HG03095 (cell line): ENCODE data around the gene MAMDC2.

ENCODE experiments used
- ATAC-seq: cut with Tn5 transposase; IDR thresholded peaks from one replicate; pipeline ENCODE4 v1.9.1; 2021; ENCODE audit warnings: moderate library complexity; ENCODE audit not compliant: unreplicated experiment

MAMDC2 gene, protein sequence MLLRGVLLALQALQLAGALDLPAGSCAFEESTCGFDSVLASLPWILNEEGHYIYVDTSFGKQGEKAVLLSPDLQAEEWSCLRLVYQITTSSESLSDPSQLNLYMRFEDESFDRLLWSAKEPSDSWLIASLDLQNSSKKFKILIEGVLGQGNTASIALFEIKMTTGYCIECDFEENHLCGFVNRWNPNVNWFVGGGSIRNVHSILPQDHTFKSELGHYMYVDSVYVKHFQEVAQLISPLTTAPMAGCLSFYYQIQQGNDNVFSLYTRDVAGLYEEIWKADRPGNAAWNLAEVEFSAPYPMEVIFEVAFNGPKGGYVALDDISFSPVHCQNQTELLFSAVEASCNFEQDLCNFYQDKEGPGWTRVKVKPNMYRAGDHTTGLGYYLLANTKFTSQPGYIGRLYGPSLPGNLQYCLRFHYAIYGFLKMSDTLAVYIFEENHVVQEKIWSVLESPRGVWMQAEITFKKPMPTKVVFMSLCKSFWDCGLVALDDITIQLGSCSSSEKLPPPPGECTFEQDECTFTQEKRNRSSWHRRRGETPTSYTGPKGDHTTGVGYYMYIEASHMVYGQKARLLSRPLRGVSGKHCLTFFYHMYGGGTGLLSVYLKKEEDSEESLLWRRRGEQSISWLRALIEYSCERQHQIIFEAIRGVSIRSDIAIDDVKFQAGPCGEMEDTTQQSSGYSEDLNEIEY

DNA sequence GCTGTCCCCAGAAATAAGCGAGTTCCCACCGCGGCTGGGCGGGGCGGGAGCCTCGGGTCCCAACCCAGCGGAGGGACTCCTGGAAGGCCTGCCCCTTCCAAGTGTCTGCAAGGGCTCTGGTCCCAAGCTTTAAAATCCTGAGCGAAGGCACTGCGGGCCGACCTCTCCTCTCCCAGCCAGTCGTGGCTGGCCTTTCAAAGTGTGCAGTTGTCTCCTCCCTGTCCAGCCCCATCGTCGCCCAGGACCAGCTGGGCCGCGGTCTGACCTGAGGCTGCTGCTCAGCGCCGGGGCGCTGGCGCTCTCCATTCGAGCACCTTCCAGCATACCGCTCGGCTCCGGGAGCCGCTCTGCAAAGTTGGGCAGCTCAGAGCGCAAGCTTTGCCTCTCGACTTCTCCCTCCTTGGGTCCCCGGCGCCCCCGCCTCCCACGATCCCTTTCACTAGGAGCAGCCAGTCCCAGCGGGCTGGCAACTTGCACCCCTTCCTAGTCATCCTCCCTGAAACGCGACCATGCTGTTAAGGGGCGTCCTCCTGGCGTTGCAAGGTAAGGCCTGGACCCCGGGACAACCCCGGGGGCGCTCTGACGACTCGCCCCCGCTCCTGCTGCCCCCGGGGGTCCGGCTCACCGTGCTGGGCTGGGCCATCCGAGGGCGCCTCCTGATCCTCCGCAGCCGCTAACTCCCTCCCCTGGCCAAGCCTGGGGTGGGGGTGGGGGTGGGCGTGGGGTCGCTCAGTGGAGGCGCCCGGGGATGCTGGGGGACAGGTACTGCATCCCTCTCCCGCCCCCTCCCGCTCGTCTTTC, at the start of gene MAMDC2:
TSS of gene MAMDC2 (plus strand) at position 160 of the 801 bp plus-strand sequence. CDS start at position 510, 350 bp downstream.
- no peak for ATAC-seq

GRCh38 chr9:69995846-69996245, 47.8 kb upstream of the MAMDC2 start:
- no peak for ATAC-seq

DNA sequence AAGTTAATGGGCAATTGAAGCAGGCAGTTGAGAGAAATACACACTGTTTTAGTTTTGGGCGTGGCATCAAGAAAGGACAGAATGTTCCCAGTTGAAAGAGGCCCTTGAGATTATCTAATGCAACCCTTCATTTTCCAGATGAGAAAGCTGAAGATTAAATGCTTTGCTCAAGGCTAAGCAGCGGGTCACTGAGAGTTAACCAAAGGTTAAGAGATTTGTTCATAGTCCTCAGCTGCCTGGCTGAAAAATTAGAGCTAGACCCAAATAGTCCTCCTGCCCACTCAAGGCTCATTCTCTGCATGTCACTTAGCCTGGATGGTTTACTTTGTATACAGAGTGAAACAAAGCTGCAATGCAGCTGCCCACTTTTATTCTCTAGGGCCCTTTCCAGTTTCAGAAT, 46.7 kb upstream of the MAMDC2 start:
- ATAC-seq: no peak

DNA sequence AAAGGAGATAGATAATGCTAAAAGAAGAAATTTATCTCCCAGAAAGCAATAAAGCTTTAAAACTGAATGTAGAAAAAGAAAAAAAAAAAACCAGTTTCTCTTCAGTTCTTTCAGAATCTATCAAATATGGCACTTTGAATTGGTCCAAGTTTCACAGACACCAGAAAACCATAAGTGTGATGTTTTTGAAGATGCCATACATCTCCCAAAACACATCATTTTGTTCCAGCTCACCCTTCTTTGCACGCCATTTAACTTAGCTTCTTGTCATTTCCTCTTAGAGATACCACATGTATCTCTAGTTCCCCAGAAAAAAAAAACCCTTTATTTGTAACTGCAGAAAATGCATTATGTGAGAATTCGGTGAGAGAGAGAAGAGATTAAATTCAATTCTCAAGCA, 46.1 kb upstream of the MAMDC2 start:
- ATAC-seq: no peak

- ATAC-seq: no peak
These were observed 44.3 kb upstream of the MAMDC2 start for GRCh38 chr9:69999315-69999714.

DNA sequence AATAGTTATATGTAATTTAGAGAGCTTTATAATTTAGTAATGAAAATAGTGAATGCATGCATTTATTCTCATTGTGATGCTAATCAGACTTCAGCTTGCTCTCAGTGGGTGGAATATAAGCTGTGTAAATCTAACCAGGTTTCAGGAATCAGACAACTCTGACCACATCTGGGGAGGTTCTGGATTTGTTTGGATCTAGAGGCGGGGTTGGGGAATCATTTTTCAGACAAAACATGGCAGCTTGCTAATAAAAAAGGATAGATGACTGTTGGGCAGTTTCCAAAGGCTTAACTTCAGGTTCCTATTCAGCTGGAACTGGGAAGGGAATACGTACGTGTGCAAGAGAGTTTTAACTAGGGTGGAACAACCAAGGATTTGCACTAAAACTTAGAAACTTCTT, 43.2 kb upstream of the MAMDC2 start:
- no peak for ATAC-seq

- no peak for ATAC-seq
These were observed 39.5 kb upstream of the MAMDC2 start for GRCh38 chr9:70003901-70004714.

- ATAC-seq: no peak
These were observed 37.3 kb upstream of the MAMDC2 start for GRCh38 chr9:70006306-70006705.

GRCh38 chr9:70007831-70008230, 35.8 kb upstream of the MAMDC2 start:
- ATAC-seq: no peak

DNA sequence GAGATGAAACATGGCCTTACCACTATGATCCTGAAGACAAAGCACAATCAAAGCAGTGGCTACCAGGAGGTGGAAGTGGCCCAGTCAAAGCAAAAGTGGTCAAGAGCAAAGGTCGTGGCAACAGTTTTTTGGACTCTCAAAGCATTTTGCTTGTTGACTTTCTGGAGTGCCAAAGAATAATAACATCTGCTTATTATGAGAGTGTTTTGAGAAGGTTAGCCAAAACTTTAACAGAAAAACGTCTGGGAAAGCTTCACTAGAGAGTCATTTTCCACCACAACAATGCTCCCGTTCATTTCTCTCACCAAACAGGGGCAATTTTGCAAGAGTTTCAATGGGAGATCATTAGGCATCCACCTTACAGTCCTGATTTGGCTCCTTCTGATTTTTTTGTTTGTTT, 33.6 kb upstream of the MAMDC2 start:
- ATAC-seq: no peak

- no peak for ATAC-seq
These were observed 32.3 kb upstream of the MAMDC2 start for GRCh38 chr9:70011366-70011765.

- no peak for ATAC-seq
These were observed 31.1 kb upstream of the MAMDC2 start for GRCh38 chr9:70012569-70012968.

GRCh38 chr9:70013598-70014196, 30.0 kb upstream of the MAMDC2 start:
- ATAC-seq: no peak

DNA sequence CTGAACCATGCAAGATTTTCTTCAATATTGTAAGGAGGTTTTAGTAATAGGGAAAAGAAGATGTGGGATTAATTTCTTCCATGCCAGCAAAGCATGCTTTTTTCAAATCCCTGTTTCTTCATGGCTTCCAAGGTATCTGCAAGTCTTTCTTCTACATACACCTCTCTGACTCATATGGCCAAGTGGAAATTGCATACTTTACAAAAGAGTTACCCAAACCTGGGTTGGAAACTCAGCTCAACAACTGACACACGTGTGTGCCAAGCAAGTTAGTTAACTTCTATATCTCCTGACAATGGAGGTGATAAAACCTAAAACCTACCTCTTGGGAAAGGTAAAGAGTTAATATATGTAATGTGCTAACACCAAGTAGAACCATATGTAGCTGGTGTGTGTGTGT, 28.5 kb upstream of the MAMDC2 start:
- no peak for ATAC-seq

DNA sequence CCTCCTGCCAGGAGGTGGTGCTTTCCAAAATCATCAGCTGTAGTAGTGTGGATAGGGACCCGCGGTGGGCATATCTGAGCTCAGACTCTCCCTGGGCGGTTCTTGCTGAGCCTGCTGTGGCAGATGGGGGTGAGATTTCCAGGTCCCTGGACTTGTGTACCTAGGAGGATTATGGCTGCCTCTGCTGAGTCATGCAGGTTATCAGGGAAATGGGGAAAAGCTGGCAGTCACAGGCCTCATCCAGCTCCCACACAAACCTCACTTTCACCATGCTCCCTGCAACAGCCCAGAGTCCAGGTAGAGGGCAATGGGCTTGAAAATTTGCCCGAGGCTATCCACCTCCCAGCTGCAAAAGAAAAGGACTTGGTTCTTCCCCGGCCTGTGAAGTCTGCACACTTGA, 23.4 kb upstream of the MAMDC2 start:
- no peak for ATAC-seq

DNA sequence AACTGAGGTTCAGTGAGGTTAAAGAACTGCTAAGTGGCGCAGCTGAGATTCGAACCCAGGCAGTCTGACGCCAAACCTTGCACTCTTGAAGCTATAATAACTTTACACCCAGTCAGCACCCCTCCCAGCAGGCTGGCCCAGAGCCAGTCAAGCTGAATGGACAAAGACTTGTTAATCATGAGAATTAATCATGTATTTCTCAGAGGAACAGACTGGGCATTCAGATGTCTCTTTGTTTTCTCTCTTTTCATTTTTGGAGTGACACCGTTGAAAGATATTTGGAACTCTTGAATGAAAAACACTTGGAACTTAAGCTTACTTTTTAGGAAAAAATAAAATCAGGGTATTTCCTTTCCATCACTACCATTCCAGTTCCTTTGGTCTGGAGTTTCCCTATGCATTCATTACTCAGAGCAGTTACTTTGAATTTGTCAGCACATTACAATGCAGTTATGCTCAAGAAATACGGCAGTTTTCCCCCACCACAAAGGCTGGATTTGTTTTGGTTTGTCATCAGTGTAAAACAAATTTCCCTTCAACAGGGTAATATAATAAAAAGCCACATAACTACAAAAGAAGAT, 22.6 kb upstream of the MAMDC2 start:
- no peak for ATAC-seq

GRCh38 chr9:70028287-70028686, 15.4 kb upstream of the MAMDC2 start:
- ATAC-seq: no peak

- no peak for ATAC-seq
These were observed 13.5 kb upstream of the MAMDC2 start for GRCh38 chr9:70030156-70030555.

DNA sequence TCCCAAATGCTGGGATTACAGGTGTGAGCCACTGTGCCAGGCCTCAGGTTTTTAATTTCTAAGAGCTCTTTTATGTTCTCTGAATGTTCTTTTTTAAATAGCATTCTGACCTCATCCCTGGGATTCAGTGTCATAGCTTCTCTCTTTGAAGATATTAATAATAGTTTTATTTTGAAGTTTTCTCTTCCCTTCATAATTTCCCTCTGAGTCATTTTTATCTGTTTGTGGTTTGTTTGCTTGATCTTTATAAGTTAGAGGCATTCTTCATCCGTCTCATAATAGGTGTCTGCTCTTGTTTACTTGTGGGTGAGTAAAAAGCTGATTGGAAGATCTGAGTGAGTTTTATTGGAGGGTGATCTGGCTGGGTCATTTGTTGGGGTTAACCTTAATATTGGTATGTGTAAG, 12.5 kb upstream of the MAMDC2 start:
- no peak for ATAC-seq

DNA sequence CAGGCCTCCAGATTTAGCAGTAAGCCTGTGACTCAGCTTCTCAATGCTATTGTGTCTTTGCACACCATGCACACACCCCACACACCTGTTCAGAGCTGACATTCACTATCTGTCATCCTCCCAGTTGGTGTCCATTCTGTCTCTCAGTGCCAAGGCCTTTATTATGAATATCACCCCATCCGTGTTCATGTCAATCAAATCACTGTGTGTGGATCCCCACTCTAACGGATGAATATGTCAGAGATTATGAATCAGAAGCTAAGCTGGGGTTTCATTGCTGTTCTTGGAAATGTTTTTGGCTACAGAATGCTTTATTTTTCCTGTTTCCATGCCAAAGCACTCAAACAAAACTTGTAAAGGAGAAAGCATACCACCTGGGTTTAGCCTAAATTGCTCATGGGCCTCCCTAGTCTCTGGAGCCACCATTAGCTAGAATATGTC, 9.4 kb upstream of the MAMDC2 start:
- ATAC-seq: no peak
